NCI-H1436 (cell line): ENCODE measurements around the gene TSC2.
"Not testable (repeated sequence)": the region's sequence is repeated elsewhere in the genome, so short reads cannot be mapped to it uniquely, and the experiment has no call there.

Source experiments
- DNase-seq: peaks from one replicate; lab custom pipeline; 2025; lab: John Stamatoyannopoulos, UW

Gene TSC2

DNA sequence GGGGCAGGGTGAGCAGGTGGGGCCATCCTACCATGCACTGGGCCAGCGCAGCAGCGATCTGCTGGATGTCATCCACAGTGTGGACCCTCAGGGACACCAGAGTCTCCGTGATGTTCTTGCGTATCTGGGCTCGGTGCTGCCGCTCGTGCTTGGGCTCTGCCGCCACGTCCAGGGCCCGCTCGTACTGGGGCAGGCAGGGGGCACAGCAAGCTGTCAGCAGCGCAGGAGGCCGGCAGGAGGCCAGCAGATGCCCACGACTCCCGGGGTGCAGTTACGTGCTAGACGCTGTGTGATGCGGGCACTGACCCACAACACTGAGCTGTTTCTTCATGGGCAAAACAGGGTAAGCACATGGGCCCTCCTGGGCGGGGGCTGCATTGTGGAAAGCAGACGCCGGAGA lies 57.5 kb downstream of the TSC2 start:
- not testable (repeated sequence) for DNase-seq

GRCh38 chr16:2105769-2106168 lies 58.0 kb downstream of the TSC2 start:
- not testable (repeated sequence) for DNase-seq

DNA sequence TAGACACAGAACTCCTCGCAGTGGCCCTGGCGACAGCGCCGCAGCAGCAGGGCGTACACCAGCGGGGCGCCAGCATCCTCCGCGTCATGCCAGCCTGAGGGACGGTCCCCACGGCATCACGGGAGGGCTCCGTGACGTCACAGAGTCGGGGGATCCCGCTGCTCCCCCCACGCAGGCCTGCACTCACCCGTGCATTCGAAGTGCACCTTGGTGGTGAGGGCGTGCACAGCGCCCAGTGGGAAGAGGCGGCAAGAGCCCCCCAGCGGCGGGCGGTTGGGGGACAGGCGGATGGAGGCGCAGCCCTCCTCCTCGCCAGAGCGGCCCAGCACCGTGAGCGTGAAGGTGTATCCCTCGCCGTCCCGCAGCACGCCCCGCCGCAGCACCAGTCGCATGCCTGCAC lies 58.4 kb downstream of the TSC2 start:
- not testable (repeated sequence) for DNase-seq

- DNase-seq, result not testable (repeated sequence)
These were observed 59.5 kb downstream of the TSC2 start for GRCh38 chr16:2107121-2107790.

GRCh38 chr16:2107791-2108125 lies 60.0 kb downstream of the TSC2 start:
- not testable (repeated sequence) for DNase-seq

DNA sequence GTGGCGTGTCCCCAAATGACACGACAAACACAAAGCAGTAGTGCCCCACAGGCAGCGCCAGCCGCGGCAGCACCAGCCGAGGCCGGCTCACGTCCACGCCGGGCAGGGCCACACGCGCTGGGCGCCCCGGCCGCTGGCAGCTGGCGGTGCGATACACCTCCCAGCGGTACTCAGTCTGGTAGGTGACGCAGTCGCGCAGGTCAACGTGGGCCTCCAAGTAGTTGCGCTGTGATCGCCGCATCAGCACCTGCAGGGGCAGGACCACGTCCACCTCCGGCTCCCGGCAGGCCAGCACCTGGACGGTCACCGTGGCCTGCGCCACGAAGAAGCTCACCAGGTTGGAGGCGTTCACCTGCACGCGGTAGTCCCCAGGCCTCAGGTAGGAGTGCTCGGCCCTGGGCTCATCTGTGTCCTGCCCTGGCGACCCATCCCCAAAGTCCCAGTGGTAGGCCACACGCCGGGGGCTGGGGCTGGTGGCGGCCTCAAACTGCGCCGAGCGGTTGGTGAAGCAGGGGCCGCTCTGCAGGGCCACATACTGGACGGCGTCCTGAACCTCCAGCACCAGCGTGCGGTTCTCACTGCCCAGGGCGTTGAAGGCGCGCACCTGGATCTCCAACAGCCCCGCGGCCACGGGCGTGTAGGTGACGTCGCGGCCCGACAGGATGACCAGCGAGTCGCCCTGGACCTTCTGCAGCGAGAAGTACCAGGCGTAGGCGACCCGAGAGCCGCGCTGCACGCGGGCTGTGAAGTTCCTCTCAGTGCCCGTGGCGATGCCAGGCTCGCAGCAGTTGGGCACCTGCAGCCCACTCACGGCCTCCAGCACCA lies 60.9 kb downstream of the TSC2 start:
- not testable (repeated sequence) for DNase-seq

GRCh38 chr16:2109271-2109580 lies 61.4 kb downstream of the TSC2 start:
- not testable (repeated sequence) for DNase-seq

DNA sequence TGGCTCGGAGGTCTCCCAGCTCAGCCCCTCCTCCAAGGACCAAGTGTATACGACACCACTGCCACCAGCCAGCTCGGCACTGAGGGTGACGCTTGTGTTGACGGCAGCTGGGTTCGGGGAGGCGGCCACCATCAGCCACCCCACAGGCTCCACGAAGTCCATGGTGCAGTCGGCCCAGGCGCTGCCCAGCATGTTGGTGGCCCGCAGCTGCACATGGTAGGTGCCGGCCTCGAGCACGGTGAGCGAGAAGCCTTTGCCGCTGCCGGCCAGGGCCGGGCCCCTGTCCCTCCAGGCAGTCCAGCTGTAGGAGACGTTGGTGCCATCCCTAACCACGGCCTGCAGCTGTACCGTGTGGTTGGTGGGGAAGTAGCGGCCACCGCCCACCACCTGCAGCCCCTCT lies 62.1 kb downstream of the TSC2 start:
- DNase-seq, result not testable (repeated sequence)

- not testable (repeated sequence) for DNase-seq
These were observed 62.7 kb downstream of the TSC2 start for GRCh38 chr16:2110332-2111008.

DNA sequence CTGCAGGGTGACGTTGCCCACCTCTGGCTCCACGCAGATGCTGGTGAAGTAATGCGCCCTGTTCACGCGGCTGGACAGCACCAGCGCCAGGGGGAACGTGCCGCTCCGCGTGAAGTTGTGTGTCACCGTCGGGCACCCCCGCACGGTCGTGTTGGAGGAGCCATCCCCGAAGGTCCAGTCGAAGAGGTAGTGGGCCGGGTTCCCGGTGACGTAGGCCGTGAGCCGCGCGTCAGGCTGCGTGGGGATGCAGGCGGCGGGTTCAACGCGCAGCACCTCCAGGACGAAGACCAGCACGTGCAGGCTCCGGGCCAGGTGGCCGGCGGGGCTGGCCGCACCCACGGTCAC lies 63.2 kb downstream of the TSC2 start:
- not testable (repeated sequence) for DNase-seq

DNA sequence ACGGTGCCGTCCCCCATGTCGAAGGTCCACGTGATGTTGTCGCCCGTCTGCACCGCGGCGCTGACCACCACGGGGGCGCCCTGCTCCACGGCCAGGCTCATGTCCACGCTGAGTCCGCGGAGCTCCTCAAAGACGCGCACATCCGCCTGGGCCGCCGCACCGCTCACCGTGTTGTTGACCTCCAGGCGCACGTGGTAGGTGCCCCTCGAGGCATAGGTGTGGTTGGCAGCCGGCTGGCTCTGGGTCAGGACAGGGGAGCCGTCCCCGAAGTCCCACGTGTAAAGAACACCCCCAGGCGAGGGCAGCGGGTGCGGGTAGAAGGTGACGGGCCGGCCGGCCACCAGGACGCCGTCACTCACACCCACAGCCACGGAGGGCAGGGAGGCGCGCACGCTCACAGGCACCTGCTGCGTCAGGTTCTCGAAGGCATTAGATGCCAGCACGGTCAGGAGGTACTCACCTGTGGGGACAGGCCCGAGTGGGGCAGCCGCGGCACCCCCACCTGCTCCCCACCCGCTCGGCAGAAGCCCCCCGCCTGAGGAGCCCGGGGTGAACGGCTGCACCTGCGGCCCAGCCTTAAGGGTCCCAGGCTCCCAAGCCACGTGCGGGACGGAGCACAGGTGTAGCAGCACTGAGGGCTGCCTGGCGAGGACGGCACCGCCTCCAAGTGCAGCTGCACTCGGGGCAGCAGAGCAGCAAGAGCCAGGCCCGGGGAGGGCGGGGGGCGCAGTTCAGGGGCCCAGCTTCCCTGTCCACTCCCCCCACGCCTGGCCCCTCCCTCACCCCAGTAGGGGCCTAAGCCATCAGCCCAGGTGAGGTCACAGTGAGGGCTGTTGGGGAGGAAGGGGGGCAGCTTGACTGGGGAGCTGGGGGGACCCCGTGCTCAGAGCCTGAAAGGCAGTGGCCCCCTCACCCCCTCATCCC lies 63.9 kb downstream of the TSC2 start:
- not testable (repeated sequence) for DNase-seq

DNA sequence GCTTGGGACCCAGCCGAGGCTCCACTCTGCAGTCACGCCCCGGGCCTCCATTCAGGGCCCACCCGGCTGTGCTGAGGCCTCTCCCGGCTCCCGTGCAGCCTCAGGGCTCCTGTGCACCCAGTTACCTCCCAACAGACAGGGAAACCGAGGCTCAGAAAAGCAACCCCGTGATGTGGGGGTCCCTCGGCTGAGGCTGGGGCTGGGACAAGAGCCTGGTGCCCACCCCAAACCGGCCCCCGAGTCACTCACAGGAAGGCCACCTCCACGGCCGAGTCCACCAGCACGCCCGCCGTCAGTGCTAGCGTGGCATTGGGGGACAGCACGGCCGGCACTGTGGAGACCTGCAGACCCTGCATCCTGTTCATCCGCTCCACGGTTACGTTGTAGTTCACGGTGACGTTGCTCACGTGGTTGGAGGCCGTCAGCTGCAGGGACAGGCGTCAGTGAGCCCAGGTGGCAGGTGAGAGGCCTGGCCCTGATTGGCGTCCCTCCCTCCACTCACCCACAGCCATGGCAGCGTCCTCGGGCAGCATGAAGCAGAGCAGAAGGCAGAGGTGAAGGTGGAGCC lies 64.8 kb downstream of the TSC2 start:
- DNase-seq, result not testable (repeated sequence)

DNA sequence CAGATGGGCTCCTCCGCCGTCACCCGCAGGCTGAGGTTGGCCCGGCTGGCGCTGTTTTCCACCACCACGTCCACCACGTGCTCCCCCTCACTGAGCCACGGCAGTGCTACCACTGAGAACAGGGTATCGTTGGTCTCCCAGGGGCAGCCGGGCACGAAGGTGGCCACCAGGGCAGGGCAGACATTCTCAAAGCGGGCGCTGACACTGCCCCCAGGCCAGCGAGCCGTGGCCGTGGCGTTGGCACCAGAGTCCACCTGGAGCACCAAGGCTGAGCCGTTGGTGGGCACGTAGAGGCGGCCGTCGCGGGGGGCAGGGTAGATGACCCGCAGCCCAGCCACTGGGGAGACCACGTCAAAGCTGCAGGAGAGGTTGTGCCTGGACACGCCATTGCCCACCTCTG lies 66.4 kb downstream of the TSC2 start:
- DNase-seq, result not testable (repeated sequence)

DNA sequence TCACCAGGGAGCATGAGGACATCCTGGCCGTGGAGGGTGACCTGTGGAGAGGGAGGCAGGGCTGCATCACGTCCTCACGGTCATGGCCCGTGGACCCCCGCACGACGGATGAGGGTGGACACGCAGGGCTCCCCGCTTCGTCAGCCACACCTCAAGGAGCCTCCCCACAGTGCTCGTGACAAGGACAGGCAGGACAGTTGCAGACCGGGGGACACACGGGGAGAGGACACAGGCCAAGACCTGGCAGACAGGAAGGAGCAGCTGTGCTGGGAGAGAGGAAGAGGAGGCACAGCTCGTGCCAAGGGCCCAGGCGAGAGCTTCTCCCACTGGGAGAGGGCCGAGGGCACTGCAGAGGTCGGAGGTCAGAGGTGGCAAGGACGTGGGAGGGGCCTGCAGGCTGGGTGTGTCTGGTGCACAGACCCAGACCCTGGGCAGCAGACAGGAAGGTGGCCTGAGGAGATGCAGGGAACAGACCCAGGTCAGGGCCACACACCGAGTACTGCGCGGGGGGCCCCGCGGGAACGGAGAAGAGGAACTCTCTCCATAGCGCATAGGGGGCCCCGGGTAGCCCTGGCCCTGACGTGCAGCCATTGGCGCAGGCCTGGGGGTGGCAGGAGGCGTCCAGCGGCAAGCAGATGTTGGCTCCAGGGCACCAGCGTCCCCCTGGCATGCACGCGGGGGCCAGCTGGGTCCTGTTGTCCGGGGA lies 67.3 kb downstream of the TSC2 start:
- DNase-seq, result not testable (repeated sequence)

DNA sequence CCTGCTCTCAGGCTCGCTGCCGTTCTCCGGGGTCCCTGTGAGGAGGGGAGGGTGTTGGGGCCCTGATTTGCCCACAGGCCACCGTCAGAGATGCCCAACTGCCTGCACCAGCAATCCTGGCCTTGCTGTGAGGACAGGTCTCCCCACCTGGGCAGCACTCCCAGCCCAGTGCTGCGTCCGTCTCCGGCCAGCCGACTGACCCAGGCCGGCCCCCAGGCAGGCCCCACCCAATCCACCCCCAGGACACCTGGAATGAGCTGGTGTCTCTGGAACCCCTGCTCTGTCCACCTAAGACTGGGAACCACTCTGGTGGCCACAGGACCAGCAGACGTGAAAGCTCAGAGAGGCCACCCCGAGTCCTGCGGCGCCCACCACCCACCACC lies 67.8 kb downstream of the TSC2 start:
- no peak for DNase-seq

GRCh38 chr16:2116428-2116827 lies 68.6 kb downstream of the TSC2 start:
- not testable (repeated sequence) for DNase-seq

- DNase-seq, result not testable (repeated sequence)
These were observed 69.6 kb downstream of the TSC2 start for GRCh38 chr16:2117341-2117740.

GRCh38 chr16:2117960-2118722 lies 70.4 kb downstream of the TSC2 start:
- not testable (repeated sequence) for DNase-seq

- DNase-seq, result not testable (repeated sequence)
These were observed 73.5 kb downstream of the TSC2 start for GRCh38 chr16:2121325-2121724.

GRCh38 chr16:2121853-2122252 lies 74.1 kb downstream of the TSC2 start:
- DNase-seq, result no peak
